A673 (cell line): Measurements from ENCODE around the gene ALKBH8.

Source experiments
- EZH2 ChIP-seq: fragments of 200-600 bp; sonication (generic); IDR thresholded peaks from 2 replicates; pipeline ENCODE4 v1.6.1; 2017; ENCODE audit warnings: borderline replicate concordance, low read depth, mild to moderate bottlenecking, mixed read lengths, antibody characterized with exemption, low read length; ENCODE audit not compliant: poor library complexity, severe bottlenecking
- TF ChIP-seq, protein P1 (sequence below): fragments of 300-800, 200-600 bp; sonication (generic); conservative IDR thresholded peaks from 2 replicates; pipeline ENCODE4 v1.5.1; 2017; ENCODE audit warnings: low read depth, mild to moderate bottlenecking, antibody characterized with exemption, low read length, moderate library complexity, mixed read lengths

DNA sequence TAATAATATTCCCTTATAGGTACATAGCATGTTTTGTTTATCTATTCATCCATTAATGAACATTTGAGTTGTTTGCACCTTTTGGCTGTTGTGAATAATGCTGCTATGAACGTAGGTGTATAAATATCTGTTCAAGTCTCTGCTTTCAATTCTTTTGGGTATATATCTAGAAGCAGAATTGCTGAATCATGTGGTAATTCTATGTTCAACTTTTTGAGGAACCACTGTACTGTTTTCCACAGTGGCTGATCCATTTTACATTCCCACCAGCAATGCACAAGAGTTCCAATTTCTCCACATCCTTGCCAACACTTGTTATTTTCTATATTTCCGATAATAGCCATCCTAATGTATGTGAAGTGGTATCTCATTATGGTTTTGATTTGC lies 56.7 kb downstream of the ALKBH8 start:
- TF ChIP-seq, protein P1, sequence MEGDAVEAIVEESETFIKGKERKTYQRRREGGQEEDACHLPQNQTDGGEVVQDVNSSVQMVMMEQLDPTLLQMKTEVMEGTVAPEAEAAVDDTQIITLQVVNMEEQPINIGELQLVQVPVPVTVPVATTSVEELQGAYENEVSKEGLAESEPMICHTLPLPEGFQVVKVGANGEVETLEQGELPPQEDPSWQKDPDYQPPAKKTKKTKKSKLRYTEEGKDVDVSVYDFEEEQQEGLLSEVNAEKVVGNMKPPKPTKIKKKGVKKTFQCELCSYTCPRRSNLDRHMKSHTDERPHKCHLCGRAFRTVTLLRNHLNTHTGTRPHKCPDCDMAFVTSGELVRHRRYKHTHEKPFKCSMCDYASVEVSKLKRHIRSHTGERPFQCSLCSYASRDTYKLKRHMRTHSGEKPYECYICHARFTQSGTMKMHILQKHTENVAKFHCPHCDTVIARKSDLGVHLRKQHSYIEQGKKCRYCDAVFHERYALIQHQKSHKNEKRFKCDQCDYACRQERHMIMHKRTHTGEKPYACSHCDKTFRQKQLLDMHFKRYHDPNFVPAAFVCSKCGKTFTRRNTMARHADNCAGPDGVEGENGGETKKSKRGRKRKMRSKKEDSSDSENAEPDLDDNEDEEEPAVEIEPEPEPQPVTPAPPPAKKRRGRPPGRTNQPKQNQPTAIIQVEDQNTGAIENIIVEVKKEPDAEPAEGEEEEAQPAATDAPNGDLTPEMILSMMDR: no peak
- no peak for TF ChIP-seq EZH2
